H54 (cell line): ENCODE results near the gene SLC25A18.
"Not testable (repeated sequence)": the region's sequence is repeated elsewhere in the genome, so short reads cannot be mapped to it uniquely, and the experiment has no call there.

Source experiments
- DNase-seq: peaks from one replicate; pipeline ENCODE4 v3.0.0; 2011; ENCODE audit warnings: low spot score, mixed read lengths; ENCODE audit not compliant: insufficient read length
- FAIRE-seq: peaks from 3 replicates; lab custom pipeline; 2011; peaks lifted over from hg19 to GRCh38; lab: Jason Lieb, UNC
- POLR2A ChIP-seq: IDR thresholded peaks from 2 replicates; pipeline ENCODE4 v1.6.1; 2011; ENCODE audit warnings: low read depth, mild to moderate bottlenecking, low read length

The SLC25A18 gene

GRCh38 chr22:17562906-17563870, at the start of gene SLC25A18:
TSS of gene SLC25A18 (plus strand) at chr22:17563498. CDS start at chr22:17579945, 16,447 bp downstream.
- TF ChIP-seq POLR2A = no peak
- no peak for DNase-seq
- no peak for FAIRE-seq

DNA sequence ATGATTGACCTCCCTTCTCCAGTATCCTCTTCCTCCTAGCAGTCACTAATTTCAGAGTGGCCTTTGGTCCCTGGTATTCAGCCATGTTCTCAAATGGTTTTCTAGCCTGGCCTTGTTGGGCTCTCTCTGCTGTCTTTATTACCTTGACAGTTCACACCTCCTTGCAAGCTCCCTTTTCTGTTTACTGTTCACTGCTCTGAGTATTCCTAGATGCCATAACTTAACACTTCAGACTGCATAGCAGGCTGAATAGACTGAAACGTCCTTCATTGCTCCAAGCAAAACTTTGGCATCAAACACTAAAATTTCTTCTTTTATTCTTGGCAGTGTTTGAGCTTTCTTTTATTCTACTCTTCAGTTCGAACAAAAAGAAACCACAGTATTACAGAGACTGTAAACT, 49.7 kb upstream of the SLC25A18 start:
- TF ChIP-seq POLR2A = no peak
- DNase-seq (no peak), FAIRE-seq (no peak)

- DNase-seq (no peak), FAIRE-seq (no peak)
- TF ChIP-seq POLR2A = no peak
Observed at GRCh38 chr22:17514084-17514483, 49.2 kb upstream of the SLC25A18 start.

DNA sequence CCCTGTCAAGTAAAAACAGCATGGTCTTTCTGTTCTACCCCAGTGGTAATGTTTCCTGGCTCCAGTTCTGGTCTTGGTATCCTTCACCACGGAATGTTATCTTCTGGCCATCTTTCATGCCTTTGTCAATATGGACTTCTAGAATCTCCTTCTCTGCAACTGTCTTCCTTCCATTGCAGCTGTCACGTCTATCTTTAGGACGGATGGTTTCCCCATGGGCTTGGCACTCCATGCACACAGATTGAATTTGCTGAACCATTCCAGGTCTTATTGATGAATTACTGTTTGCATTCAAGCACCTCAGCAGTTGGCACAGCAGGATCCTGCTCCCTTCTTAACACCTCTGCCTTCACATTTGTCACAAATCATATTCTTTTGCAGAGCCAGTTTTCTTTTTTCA, 44.9 kb upstream of the SLC25A18 start:
- no peak for TF ChIP-seq POLR2A
- DNase-seq (no peak), FAIRE-seq (no peak)

- FAIRE-seq, DNase-seq: not testable (repeated sequence)
Observed at GRCh38 chr22:17521971-17522370, 41.3 kb upstream of the SLC25A18 start.

DNA sequence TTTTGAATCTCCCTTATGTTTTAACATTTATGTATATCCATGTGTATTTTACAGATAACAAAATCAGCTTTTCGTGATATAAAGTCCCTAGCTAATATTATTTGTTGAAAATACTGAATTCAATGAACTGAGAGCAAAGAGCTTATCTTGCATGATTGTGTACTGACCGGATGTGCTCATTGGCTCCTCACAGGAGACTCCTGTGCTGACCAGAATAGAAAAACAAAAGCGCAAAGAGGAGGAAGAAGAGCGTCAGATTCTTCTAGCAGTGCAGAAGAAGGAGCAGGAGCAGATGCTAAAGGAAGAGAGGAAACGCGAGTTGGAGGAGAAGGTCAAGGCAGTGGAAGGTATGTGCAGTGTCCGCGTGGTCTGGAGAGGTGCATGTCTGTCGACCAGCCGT, 39.4 kb upstream of the SLC25A18 start:
- no peak for TF ChIP-seq POLR2A
- FAIRE-seq (no peak), DNase-seq (no peak)

GRCh38 chr22:17536269-17536668, 27.0 kb upstream of the SLC25A18 start:
- no peak for FAIRE-seq
- DNase-seq = no peak
- TF ChIP-seq POLR2A = no peak

GRCh38 chr22:17537155-17537554, 26.1 kb upstream of the SLC25A18 start:
- no peak for DNase-seq
- TF ChIP-seq POLR2A = no peak
- no peak for FAIRE-seq

GRCh38 chr22:17540481-17540880, 22.8 kb upstream of the SLC25A18 start:
- DNase-seq (no peak), FAIRE-seq (no peak)
- TF ChIP-seq POLR2A = no peak

DNA sequence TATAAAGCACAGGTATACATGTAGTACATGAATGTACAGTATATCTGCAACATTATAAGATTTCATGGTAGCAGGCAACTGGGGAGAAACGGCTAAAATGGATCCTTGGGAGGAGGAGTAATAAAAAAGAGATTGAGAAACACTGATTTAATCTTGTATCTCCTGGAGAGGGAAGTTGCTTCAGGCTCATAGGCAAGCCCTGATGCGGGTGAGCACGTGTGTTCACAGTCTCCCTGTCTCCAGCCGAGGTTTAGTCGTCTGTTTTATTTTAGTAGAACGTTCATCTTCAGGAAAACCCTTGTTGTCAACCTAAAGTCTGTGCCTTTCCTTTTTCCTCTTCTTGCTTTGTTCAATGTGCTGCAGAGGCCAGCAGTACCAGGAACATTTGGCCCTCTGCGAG, 21.8 kb upstream of the SLC25A18 start:
- no peak for TF ChIP-seq POLR2A
- FAIRE-seq = no peak
- no peak for DNase-seq

GRCh38 chr22:17542452-17542851, 20.8 kb upstream of the SLC25A18 start:
- FAIRE-seq = no peak
- no peak for TF ChIP-seq POLR2A
- no peak for DNase-seq

DNA sequence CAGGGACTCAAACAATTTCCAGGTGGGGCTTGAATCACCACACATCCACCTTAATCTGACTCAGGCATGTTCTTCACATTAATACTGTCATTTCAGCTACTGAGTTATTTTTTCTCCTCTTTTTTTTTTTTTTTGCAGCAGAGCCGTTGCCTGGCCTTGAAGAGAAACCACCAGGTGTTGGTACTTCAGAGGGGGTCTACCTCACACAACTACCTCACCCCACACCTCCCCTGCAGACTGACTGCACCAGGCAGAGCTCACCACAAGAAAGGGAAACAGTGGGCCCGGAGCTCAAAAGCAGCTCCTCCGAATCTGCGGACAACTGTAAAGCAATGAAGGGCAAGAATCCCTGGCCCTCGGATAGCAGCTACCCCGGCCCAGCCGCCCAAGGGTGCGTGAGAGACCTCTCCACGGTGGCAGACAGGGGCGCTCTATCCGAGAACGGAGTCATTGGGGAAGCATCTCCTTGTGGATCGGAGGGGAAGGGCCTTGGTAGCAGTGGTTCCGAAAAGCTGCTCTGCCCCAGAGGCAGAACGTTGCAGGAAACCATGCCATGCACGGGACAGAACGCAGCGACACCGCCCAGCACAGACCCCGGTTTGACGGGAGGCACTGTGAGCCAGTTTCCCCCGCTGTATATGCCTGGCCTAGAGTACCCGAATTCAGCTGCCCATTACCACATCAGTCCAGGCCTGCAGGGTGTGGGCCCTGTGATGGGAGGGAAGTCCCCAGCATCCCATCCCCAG, 15.1 kb upstream of the SLC25A18 start:
- FAIRE-seq (no peak), DNase-seq (no peak)
- no peak for TF ChIP-seq POLR2A

DNA sequence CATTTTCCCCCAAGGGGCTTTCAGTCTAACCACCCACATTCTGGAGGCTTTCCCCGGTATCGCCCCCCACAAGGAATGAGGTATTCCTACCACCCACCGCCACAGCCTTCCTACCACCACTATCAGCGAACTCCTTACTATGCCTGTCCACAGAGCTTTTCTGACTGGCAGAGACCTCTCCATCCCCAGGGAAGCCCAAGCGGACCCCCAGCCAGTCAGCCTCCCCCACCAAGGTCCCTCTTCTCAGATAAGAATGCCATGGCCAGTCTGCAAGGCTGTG, 14.6 kb upstream of the SLC25A18 start:
- FAIRE-seq = no peak
- no peak for DNase-seq
- no peak for TF ChIP-seq POLR2A

GRCh38 chr22:17549183-17549582, 14.1 kb upstream of the SLC25A18 start:
- FAIRE-seq = no peak
- no peak for TF ChIP-seq POLR2A
- DNase-seq = no peak
